Omental fat pad (tissue), 4 donors: ENCODE measurements around the gene BPIFB3. TPM values are rescaled to one million over a fixed set of nuclear protein-coding genes. Genes with fewer than 3 reads are reported as not detected.

Experiments used
- ATAC-seq: fragments of 150-250 bp; one replicate; pipeline ENCODE4 v1.9.1; 2016; ENCODE audit warnings: mild to moderate bottlenecking, moderate library complexity; ENCODE audit not compliant: low FRiP score
- DNase-seq: peaks from one replicate; pipeline ENCODE4 v3.0.0-alpha.2; 2019; ENCODE audit warnings: low spot score
- total RNA-seq, 4 donors: library from RNA; depleted of rRNA; stranded (reverse); fragments of >200 nt; gene quantifications; one replicate each; pipeline ENCODE4 v1.1.0, GENCODE V29; 2016
- TF ChIP-seq, protein P1 (sequence below), 3 donors: fragments of 450-650 bp; IDR thresholded peaks; one replicate each; pipeline ENCODE4 v1.5.1; 2016 to 2017; ENCODE audit warnings: antibody characterized with exemption in 3 of 3, mild to moderate bottlenecking in 3 of 3, moderate library complexity in 2 of 3

BPIFB3 gene
- total RNA-seq, 4 donors from 2014 or later: not detected

DNA sequence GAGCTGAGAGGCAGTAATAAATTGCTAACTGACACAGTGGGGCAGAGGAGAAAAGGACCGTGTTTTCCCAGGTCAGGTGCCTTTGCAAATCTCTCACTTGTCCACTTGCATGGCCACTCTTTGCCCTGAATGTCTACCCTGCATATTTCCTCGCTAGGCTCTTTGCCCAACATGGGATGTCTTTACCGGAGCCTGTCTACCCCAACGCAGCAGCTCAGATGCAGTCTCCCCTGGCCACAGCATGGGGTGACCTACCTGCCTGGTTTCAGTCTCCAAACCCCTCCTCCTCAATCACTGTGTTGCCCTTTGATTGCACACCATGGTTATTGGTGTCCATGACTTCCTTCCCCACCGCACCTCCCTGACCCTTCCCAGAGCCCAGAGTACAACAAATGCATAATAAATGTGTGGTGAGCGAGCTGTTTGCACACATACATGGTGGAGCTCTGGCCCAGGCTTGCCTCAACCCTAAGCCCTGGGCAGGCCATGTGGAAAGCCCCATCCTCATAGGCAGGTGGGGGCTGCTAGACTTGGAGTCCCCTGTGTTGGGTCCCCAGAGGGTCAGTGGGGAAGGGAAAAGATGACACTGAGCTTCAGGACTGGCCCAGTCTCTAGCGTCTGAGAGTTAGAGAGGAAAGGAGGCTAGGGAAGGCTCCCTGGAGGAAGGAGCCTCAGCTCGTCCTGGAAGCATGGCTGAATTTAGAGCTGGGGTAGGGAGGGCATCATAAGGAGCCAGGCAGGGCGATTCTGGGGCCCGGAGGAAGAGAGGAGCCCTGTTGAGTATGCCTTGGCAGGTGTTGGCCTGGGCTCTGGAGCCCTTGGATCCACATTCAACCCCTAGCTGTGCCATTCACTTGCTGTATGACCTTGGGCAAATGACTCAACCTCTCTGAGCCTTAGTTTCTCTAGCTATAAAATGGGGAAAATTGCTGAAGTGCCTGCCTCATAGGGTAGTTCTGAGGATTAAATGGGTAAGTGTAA is 26.6 kb upstream of the BPIFB3 start:
- DNase-seq: no peak
- no peak for ATAC-seq
- TF ChIP-seq, protein P1, sequence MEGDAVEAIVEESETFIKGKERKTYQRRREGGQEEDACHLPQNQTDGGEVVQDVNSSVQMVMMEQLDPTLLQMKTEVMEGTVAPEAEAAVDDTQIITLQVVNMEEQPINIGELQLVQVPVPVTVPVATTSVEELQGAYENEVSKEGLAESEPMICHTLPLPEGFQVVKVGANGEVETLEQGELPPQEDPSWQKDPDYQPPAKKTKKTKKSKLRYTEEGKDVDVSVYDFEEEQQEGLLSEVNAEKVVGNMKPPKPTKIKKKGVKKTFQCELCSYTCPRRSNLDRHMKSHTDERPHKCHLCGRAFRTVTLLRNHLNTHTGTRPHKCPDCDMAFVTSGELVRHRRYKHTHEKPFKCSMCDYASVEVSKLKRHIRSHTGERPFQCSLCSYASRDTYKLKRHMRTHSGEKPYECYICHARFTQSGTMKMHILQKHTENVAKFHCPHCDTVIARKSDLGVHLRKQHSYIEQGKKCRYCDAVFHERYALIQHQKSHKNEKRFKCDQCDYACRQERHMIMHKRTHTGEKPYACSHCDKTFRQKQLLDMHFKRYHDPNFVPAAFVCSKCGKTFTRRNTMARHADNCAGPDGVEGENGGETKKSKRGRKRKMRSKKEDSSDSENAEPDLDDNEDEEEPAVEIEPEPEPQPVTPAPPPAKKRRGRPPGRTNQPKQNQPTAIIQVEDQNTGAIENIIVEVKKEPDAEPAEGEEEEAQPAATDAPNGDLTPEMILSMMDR (IDR thresholded peaks at IDR 0.05): no peak

DNA sequence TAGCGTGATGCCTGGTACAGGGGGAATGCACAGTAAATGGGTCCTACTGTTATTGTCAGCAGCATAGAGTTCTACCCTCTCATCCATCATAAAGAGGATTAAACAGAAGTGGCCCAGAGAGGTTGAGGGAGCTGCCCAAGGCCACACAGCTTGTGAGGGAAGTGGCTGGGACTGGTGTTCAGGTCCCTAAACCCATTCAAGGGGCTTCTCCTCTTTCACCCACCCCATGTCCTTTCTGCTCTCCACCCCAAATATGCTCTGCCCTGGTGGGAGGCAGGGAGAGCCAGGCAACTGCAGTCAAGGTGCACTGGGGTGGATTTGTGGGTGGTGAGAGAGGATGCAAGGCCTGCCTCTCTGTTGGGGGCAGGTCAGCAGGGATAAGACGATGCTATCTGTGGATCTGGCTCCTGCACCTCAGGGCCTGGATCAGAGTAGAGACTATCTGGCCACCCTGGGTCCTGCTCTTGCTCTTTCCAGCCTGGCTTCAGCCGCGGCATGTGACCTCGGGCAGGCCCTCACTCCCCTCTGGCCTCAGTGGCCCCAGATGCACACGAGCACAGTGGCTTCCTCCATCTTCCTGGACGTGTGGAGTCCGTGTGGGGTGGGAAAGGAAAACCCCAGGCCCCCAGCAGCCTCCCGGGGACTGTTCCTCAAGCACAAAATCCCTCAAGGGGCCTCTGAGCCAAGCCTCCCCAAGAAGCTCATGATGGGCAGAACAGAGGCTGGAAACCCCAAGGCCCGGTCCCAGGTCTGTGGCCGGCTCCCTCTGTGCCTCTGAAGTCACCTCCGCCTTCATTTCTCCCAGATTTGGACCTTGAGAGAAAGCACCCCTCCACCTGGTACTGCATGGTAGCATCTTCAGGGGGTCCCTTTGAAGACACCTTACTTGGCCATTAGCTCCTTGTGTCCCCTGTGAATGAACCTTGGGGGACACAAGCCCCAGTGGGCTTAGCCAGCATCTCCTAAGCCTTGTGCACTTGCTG is 25.6 kb upstream of the BPIFB3 start:
- DNase-seq (no peak), ATAC-seq (no peak)
- TF ChIP-seq, protein P1 (IDR thresholded peaks at IDR 0.05): no peak

DNA sequence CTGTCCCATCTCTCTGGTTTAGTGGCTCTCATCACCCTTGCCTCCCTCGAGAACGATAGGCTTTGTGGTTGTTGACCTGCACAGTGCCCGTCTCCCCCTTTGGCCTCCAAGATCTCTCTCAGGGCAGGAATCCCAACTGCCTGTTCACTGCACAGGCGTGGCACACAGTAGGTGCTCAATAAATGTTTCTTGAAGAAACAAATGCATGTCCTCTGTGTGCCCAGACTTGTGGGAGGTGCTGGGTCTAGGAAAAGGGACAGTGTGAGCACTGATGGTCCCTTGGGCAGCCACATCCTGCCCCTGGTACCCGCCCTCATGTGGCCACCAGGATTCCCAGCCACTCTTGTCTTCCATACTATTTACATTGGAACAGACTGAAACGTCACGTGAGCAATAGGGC is 24.8 kb upstream of the BPIFB3 start:
- TF ChIP-seq, protein P1 (IDR thresholded peaks at IDR 0.05): no peak
- ATAC-seq (no peak), DNase-seq (no peak)

DNA sequence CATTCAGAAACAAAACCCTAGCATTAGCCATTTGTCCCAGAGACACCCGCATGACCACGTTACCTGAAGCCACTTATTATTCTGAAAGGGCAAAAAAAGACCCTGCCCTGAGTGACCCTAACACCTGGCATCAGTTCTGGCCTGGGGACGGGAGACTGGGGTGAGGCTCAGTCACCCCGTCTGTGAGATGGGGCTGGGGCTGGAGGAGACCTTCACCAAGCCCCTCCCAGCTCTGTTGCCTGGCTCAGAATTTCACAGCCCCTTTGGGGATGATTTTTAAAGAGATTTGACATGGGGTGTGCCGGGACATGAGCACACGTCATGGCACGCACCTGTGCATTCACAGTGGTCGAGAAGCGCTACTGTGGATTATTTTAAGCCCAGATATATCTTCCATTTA is 23.6 kb upstream of the BPIFB3 start:
- ATAC-seq (no peak), DNase-seq (no peak)
- TF ChIP-seq, protein P1 (IDR thresholded peaks at IDR 0.05): no peak

DNA sequence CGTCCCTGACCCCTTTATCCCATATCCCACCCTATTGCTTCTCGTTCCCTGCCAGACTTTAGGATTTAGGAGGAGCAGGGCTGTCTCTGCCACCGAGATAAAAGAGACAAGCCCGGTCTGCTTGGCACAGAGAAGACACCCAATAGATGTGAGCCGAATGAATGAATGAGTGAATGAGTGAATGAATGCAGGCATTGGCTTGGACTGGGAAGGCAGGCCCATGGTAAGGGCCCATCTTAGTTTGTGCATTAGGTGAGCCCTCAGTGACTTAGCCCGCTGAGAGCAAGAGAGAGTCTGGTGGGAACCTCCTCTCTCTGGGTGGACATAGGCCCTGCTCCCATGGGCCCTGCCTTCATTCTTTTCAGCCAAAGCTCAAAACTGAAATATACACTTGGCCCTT is 23.1 kb upstream of the BPIFB3 start:
- DNase-seq (no peak), ATAC-seq (no peak)
- TF ChIP-seq, protein P1 (IDR thresholded peaks at IDR 0.05): no peak

DNA sequence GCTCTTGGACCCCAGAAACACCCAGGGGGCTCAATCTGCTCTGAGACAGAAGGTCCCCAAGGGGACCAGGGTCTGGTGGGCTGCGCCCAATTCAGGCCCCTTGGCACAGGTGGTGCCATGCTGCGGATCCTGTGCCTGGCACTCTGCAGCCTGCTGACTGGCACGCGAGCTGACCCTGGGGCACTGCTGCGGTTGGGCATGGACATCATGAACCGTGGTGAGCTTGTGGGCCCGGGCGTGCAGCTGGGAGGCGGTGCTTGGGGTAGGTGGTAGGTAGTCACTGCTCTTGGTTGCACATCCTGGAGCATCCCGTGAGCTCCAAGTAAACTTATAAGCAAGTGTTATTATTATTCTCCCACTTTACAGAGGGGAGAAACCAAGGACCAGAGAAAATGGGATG is 22.2 kb upstream of the BPIFB3 start, which contains the start of gene BPIFB6:
Gene BPIFB6, plus strand, starts transcription at position 118 of the 400 bp plus-strand sequence. Its CDS starts 0 bp downstream, at position 118.
- TF ChIP-seq, protein P1 (IDR thresholded peaks at IDR 0.05): no peak
- no peak for DNase-seq
- no peak for ATAC-seq
